C4-2B (cell line): ENCODE results near the gene UQCR11.

Source experiments
- H3K27ac ChIP-seq: fragments of 450-650 bp; 2 replicates; pipeline ENCODE4 v1.5.1; 2017
- ZFX ChIP-seq: fragments of 450-650 bp; IDR thresholded peaks from 2 replicates; pipeline ENCODE4 v1.6.1; 2017
- TF ChIP-seq, protein P1 (sequence below): fragments of 450-650 bp; conservative IDR thresholded peaks from 2 replicates; pipeline ENCODE4 v1.5.1; 2017; ENCODE audit warnings: mild to moderate bottlenecking

The UQCR11 gene

DNA sequence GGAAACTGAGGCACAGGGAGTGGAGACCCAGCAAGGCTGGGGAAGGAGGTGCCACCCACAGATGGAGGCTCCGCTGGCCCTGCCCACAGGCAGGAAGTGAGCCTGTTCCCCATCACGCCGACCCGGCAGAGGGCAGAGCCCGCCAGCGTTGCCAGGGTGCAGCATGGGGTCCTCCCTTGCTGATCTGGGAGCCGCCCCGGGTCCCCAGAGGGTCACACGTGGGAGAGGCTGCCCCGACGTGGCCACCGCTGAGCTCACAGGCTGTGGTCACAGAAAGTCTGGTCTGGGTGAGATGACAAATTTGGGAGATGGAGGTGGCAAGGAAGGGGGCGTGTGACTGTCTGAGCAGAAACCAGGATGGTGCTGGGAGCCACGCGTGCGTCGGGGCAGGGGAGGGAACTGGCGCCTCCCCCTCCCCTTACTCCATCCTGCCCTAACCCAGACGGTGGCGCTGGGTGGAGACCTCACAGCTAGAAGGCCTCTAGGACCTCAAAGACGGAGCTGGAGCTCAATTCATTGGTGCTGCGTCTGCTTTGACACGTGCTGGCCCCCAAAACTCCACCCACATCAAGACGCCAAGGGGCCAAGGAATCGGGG is 44.9 kb downstream of the UQCR11 start:
- H3K27ac ChIP-seq: no peak overlapping the region

GRCh38 chr19:1558552-1558951 is 46.7 kb downstream of the UQCR11 start:
- no peak overlapping the region for H3K27ac ChIP-seq
- TF ChIP-seq ZFX: no peak
- TF ChIP-seq, protein P1, sequence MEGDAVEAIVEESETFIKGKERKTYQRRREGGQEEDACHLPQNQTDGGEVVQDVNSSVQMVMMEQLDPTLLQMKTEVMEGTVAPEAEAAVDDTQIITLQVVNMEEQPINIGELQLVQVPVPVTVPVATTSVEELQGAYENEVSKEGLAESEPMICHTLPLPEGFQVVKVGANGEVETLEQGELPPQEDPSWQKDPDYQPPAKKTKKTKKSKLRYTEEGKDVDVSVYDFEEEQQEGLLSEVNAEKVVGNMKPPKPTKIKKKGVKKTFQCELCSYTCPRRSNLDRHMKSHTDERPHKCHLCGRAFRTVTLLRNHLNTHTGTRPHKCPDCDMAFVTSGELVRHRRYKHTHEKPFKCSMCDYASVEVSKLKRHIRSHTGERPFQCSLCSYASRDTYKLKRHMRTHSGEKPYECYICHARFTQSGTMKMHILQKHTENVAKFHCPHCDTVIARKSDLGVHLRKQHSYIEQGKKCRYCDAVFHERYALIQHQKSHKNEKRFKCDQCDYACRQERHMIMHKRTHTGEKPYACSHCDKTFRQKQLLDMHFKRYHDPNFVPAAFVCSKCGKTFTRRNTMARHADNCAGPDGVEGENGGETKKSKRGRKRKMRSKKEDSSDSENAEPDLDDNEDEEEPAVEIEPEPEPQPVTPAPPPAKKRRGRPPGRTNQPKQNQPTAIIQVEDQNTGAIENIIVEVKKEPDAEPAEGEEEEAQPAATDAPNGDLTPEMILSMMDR: no peak

More for the DNA sequence above, 44.9 kb downstream of the UQCR11 start:
- TF ChIP-seq, protein P1: no peak
- TF ChIP-seq ZFX: no peak

GRCh38 chr19:1556390-1557070 is 48.7 kb downstream of the UQCR11 start:
- TF ChIP-seq, protein P1: no peak
- no peak for TF ChIP-seq ZFX
- H3K27ac ChIP-seq: no peak overlapping the region

DNA sequence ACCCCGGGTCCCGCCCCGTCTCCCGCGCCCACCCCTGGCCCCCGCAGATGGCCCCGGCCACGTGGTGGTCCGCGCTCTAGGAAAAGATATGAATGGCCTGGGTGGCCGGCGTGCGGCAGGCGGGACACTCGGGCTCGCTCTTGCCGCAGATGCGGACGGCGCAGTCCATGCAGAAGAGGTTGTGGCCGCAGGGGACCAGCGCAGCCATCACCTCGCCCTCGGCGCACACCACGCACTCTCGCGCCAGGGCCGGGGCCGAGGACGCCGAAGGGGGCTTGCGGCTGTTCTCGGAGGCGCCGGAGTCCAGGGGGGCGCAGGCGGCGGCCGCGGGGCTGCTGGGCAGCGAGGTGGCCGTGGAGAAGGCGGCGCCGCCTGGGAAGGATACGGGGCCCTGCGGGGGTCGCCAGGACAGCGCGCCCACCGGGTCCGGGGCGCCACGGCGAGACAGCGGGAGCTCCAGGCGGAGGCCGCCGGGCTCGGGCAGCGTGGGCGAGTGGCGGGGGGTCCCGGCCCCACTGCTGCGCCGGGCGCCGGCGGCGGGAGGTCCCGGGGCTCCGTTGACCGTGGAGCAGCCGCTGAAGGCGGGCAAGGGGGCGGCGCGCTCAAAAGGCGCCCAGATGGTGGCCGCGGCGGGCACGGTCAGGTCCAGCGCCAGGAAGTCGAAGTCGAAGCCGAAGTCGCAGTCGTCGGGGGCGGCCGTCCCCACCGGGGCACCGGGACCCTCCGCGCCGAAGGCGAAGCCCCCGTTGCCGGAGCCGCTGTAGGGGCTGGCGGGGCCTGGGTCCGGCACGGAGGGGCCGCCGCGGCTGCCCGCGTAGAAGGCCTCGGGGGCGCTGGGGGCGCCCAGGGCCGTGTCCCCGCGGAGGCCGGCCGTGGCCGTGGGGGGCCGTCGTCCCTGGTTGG is 49.5 kb downstream of the UQCR11 start:
- H3K27ac ChIP-seq: no peak overlapping the region
- TF ChIP-seq, protein P1: no peak
- no peak for TF ChIP-seq ZFX

- no peak overlapping the region for H3K27ac ChIP-seq
- TF ChIP-seq, protein P1: no peak
- TF ChIP-seq ZFX: no peak
These were observed 50.3 kb downstream of the UQCR11 start for GRCh38 chr19:1554968-1555367.

DNA sequence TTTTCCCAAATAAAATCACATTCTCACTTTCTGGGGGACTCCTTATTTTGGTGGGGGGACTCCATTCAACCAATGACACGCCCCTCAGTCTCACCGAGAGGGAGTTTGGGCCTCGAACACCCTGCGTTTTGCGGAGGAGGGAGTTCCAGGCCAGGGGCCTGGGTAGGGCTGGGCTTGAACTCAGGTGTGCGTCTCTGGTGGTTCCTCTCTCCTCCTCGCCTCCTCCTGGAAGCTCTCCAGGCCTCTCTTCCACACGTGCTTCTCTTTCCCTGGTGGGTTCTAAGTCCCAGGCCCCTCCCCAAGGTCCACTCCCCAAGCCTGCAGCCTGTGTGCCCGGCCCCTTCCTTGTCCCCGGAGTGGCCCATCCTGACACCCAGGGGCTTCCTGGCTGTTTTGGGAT is 51.8 kb downstream of the UQCR11 start:
- TF ChIP-seq, protein P1: no peak
- no peak for TF ChIP-seq ZFX

More for the DNA sequence above, 51.8 kb downstream of the UQCR11 start:
- no peak overlapping the region for H3K27ac ChIP-seq
